Ectodermal cell (in vitro differentiated cells): Measurements from ENCODE around the gene POLD4.

Experiments used
- H3K27ac ChIP-seq: 2 replicates; pipeline ENCODE4 v1.7.0; 2013; ENCODE audit warnings: mild to moderate bottlenecking, low read depth, low read length; ENCODE audit not compliant: insufficient read depth, poor library complexity, severe bottlenecking
- H3K27me3 ChIP-seq: 2 replicates; pipeline ENCODE4 v1.7.0; 2013; ENCODE audit warnings: mild to moderate bottlenecking, low read length; ENCODE audit not compliant: insufficient read depth, control insufficient read depth, poor library complexity, severe bottlenecking
- H3K36me3 ChIP-seq: one replicate; pipeline ENCODE4 v1.7.0; 2013; ENCODE audit warnings: low read length; ENCODE audit not compliant: control insufficient read depth, insufficient read depth
- H3K4me1 ChIP-seq: one replicate; pipeline ENCODE4 v1.7.0; 2013; ENCODE audit warnings: low read length; ENCODE audit not compliant: control insufficient read depth, insufficient read depth
- H3K4me3 ChIP-seq: 2 replicates; pipeline ENCODE4 v1.7.0; 2013; ENCODE audit warnings: low read depth, low read length, control low read depth; ENCODE audit not compliant: insufficient read depth
- H3K9me3 ChIP-seq: 2 replicates; pipeline ENCODE4 v1.7.0; 2013; ENCODE audit warnings: mild to moderate bottlenecking, low read length, moderate library complexity; ENCODE audit not compliant: control insufficient read depth
- WGBS, 2 experiments: methylation state at CpG; one replicate each; pipeline ENCODE4 v1.1.7; 2013; ENCODE audit warnings: missing lambda C conversion rate in 2 of 2; 5-methylcytosine and 5-hydroxymethylcytosine counted together

Gene POLD4

GRCh38 chr11:67315325-67315909, 37.9 kb downstream of the POLD4 start:
- H3K27me3 ChIP-seq = peaks cover 29% of the 10 kb centered on the region
- 97% methylated on average over 9 of the region's 9 CpGs for WGBS, 2 experiments

GRCh38 chr11:67314218-67314617, 39.1 kb downstream of the POLD4 start:
- H3K9me3 ChIP-seq = no peaks in the 10 kb centered on the region
- H3K4me3 ChIP-seq = no peak overlapping the region
- no peak overlapping the region for H3K27ac ChIP-seq
- no peaks in the 10 kb centered on the region for H3K36me3 ChIP-seq
- H3K27me3 ChIP-seq = peaks cover 18% of the 10 kb centered on the region
- H3K4me1 ChIP-seq = no peaks in the 10 kb centered on the region
- 91% methylated on average over 2 of the region's 2 CpGs for WGBS, 2 experiments

More at GRCh38 chr11:67315325-67315909, 37.9 kb downstream of the POLD4 start:
- H3K4me1 ChIP-seq = no peaks in the 10 kb centered on the region
- H3K4me3 ChIP-seq = no peak overlapping the region
- no peaks in the 10 kb centered on the region for H3K36me3 ChIP-seq
- no peaks in the 10 kb centered on the region for H3K9me3 ChIP-seq
- H3K27ac ChIP-seq = no peak overlapping the region

- WGBS, 2 experiments = 93% methylated on average over 11 of the region's 11 CpGs
- Histone ChIP-seq H3K27me3 (peaks cover 9% of the 10 kb centered on the region), H3K9me3 (no peaks in the 10 kb centered on the region), H3K36me3 (no peaks in the 10 kb centered on the region), H3K4me3 (no peak overlapping the region), H3K4me1 (no peaks in the 10 kb centered on the region), H3K27ac (no peak overlapping the region)
Observed at GRCh38 chr11:67313125-67313890, 40.0 kb downstream of the POLD4 start.

- no peak overlapping the region for H3K4me3 ChIP-seq
- H3K27ac ChIP-seq = no peak overlapping the region
- WGBS, 2 experiments = 89 to 91% methylated on average over 22 of the region's 22 CpGs
Observed at GRCh38 chr11:67312187-67313021, 40.9 kb downstream of the POLD4 start.

GRCh38 chr11:67311556-67312082, 41.7 kb downstream of the POLD4 start:
- no peaks in the 10 kb centered on the region for H3K9me3 ChIP-seq
- peaks cover 3% of the 10 kb centered on the region for H3K27me3 ChIP-seq
- no peaks in the 10 kb centered on the region for H3K4me1 ChIP-seq
- no peak overlapping the region for H3K27ac ChIP-seq
- H3K36me3 ChIP-seq = no peaks in the 10 kb centered on the region
- WGBS, 2 experiments = 85 to 87% methylated on average over 15 of the region's 15 CpGs
- H3K4me3 ChIP-seq = no peak overlapping the region

More at GRCh38 chr11:67312187-67313021, 40.9 kb downstream of the POLD4 start:
- Histone ChIP-seq H3K27me3 (peaks cover 3% of the 10 kb centered on the region), H3K36me3 (no peaks in the 10 kb centered on the region), H3K4me1 (no peaks in the 10 kb centered on the region), H3K9me3 (no peaks in the 10 kb centered on the region)

GRCh38 chr11:67311051-67311555, 42.2 kb downstream of the POLD4 start:
- Histone ChIP-seq H3K4me1 (no peaks in the 10 kb centered on the region), H3K4me3 (no peak overlapping the region), H3K27ac (no peak overlapping the region), H3K9me3 (no peaks in the 10 kb centered on the region), H3K27me3 (peaks cover 3% of the 10 kb centered on the region), H3K36me3 (no peaks in the 10 kb centered on the region)
- 90 to 91% methylated on average over 18 of the region's 18 CpGs for WGBS, 2 experiments

GRCh38 chr11:67310246-67311050, 42.9 kb downstream of the POLD4 start:
- no peaks in the 10 kb centered on the region for H3K9me3 ChIP-seq
- no peaks in the 10 kb centered on the region for H3K36me3 ChIP-seq
- H3K27me3 ChIP-seq = peaks cover 1% of the 10 kb centered on the region
- WGBS, 2 experiments = 92 to 93% methylated on average over 19 of the region's 19 CpGs
- no peak overlapping the region for H3K27ac ChIP-seq
- no peaks in the 10 kb centered on the region for H3K4me1 ChIP-seq
- H3K4me3 ChIP-seq = no peak overlapping the region

- H3K9me3 ChIP-seq = no peaks in the 10 kb centered on the region
- WGBS, 2 experiments = 96% methylated on average over 14 of the region's 14 CpGs
- H3K4me3 ChIP-seq = no peak overlapping the region
- H3K27ac ChIP-seq = no peak overlapping the region
- peaks cover 1% of the 10 kb centered on the region for H3K27me3 ChIP-seq
- H3K36me3 ChIP-seq = no peaks in the 10 kb centered on the region
- no peaks in the 10 kb centered on the region for H3K4me1 ChIP-seq
Observed at GRCh38 chr11:67309661-67310061, 43.7 kb downstream of the POLD4 start.

- H3K27ac ChIP-seq = no peak overlapping the region
- 95 to 96% methylated on average over 11 of the region's 11 CpGs for WGBS, 2 experiments
- peaks cover 4% of the 10 kb centered on the region for H3K4me1 ChIP-seq
- no peak overlapping the region for H3K4me3 ChIP-seq
- no peaks in the 10 kb centered on the region for H3K9me3 ChIP-seq
- H3K27me3 ChIP-seq = peaks cover 6% of the 10 kb centered on the region
- no peaks in the 10 kb centered on the region for H3K36me3 ChIP-seq
Observed at GRCh38 chr11:67309166-67309565, 44.2 kb downstream of the POLD4 start.
